ENCODE data around the gene EIF3I.

EIF3I gene

GRCh38 chr1:32266921-32267591 is 44.8 kb downstream of the EIF3I start:
- DNase-seq, result no peak

- DNase-seq, result no peak
These were observed 47.5 kb downstream of the EIF3I start for GRCh38 chr1:32269744-32270143.

- DNase-seq, result no peak
These were observed 50.6 kb downstream of the EIF3I start for GRCh38 chr1:32272557-32273390.

- peak; percentile 50 for DNase-seq
These were observed 51.4 kb downstream of the EIF3I start for GRCh38 chr1:32273391-32274208.

- no peak for DNase-seq
These were observed 52.6 kb downstream of the EIF3I start for GRCh38 chr1:32274646-32275340.

GRCh38 chr1:32275424-32275823 is 53.2 kb downstream of the EIF3I start:
- DNase-seq, result peak; percentile 86

- DNase-seq, result no peak
These were observed 54.0 kb downstream of the EIF3I start for GRCh38 chr1:32276032-32276782.
